ENCODE results near the gene FSHR. TPM values are rescaled to one million over a fixed set of nuclear protein-coding genes. Genes with fewer than 3 reads are reported as not detected.

FSHR gene
- total RNA-seq, 2 donors from 2014 or later = 0.28 to 1.1 TPM

DNA sequence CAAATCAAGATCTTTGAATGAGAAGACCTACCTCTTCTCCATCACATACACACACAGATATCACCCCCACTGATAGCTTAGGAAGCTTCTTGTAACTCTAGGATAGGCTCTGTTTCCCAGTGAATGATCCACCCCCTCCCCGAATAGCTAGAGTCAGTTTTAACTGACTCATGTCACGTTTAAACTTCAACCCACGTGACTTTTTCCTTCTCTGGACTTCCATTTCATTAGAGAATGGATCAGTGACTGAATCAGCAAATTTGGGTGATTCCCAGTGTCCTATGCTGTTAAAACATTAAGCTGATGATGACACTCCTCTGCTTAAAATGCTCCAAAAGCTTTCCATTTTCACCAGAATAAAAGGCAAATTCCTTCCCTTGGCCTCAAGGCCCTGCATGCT, 212.9 kb downstream of the FSHR start:
- no peaks in the 10 kb centered on the region for H3K36me3 ChIP-seq
- H3K4me1 ChIP-seq = peaks cover 0 to 15% of the 10 kb centered on the region in 2 donors
- H3K27me3 ChIP-seq = no peaks in the 10 kb centered on the region
- H3K9me3 ChIP-seq = no peaks in the 10 kb centered on the region
- TF ChIP-seq, protein P1, sequence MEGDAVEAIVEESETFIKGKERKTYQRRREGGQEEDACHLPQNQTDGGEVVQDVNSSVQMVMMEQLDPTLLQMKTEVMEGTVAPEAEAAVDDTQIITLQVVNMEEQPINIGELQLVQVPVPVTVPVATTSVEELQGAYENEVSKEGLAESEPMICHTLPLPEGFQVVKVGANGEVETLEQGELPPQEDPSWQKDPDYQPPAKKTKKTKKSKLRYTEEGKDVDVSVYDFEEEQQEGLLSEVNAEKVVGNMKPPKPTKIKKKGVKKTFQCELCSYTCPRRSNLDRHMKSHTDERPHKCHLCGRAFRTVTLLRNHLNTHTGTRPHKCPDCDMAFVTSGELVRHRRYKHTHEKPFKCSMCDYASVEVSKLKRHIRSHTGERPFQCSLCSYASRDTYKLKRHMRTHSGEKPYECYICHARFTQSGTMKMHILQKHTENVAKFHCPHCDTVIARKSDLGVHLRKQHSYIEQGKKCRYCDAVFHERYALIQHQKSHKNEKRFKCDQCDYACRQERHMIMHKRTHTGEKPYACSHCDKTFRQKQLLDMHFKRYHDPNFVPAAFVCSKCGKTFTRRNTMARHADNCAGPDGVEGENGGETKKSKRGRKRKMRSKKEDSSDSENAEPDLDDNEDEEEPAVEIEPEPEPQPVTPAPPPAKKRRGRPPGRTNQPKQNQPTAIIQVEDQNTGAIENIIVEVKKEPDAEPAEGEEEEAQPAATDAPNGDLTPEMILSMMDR (IDR thresholded peaks at IDR 0.05) = no peak
- no peak overlapping the region for H3K4me3 ChIP-seq
- no peak overlapping the region for H3K27ac ChIP-seq
- no peak for DNase-seq (ENCODE audit: low spot score)

DNA sequence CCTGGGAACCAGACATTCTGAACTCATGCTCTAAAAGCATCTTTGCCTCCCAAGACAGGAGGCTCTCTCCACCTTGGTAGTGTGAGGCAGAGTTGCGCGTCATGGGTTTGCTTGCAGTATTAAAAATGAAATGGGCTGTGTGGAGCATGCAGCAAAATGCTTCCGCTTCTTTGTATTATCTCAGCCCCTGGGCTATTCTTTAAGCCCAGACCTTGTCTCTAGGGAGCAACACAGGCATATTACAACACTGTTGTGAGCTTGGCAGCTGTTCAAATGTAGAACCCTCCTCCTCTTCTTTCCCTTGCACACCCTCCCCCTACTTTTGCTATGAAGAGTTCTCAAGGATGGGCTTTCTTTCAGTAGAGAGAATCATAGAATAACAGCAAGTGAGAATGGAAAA, 213.7 kb downstream of the FSHR start:
- no peak for DNase-seq (ENCODE audit: low spot score)
- H3K27ac ChIP-seq = no peak overlapping the region

DNA sequence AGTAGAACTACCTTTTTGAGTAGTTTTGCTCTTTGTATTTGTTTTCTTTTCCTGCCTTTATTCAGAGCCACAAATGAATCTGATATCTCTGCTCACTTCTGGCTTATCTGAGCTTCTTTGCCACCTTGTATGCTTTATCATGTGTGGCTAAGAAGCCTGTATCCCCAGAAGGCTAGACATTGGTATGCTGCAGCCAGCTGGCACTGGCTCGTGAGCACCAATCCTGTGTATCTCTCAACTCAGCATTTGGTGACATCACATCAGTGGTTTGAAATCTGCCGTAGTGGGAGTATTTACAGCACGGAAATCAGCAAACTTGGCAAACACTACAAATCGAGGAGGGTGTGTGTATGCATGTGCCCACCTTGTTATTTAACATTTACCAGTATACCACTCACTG, 215.1 kb downstream of the FSHR start:
- H3K36me3 ChIP-seq = no peaks in the 10 kb centered on the region
- no peaks in the 10 kb centered on the region for H3K27me3 ChIP-seq
- H3K4me1 ChIP-seq = peaks cover 0 to 15% of the 10 kb centered on the region in 2 donors
- TF ChIP-seq, protein P1 (IDR thresholded peaks at IDR 0.05) = no peak
- no peak overlapping the region for H3K27ac ChIP-seq
- no peaks in the 10 kb centered on the region for H3K9me3 ChIP-seq
- no peak overlapping the region for H3K4me3 ChIP-seq
- DNase-seq (ENCODE audit: low spot score) = no peak

More for the DNA sequence above, 213.7 kb downstream of the FSHR start:
- Histone ChIP-seq H3K4me1 (peaks cover 0 to 15% of the 10 kb centered on the region in 2 donors), H3K4me3 (no peak overlapping the region), H3K36me3 (no peaks in the 10 kb centered on the region), H3K27me3 (no peaks in the 10 kb centered on the region), H3K9me3 (no peaks in the 10 kb centered on the region)
- TF ChIP-seq, protein P1 (IDR thresholded peaks at IDR 0.05) = no peak

DNA sequence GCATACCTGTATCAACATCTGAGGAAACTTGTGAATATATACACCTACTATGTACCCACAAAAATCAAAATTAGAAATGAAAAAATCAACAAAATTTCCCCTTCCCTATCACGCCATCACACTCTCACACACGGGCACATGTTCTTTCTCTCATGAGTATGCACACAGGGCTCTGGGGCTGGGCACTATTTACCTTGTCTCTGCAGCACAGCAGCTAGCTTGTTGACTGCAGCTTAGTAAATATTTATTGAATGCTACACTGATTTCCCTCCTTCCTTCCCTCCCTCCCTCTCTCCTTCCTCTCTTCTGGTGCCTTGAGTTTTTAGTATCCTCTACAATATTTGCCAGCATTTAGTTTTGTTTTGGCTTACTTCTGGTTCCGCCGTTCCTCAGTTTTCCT, 216.1 kb downstream of the FSHR start:
- Histone ChIP-seq H3K36me3 (no peaks in the 10 kb centered on the region), H3K27ac (no peak overlapping the region), H3K4me3 (no peak overlapping the region), H3K4me1 (peaks cover 0 to 7% of the 10 kb centered on the region in 2 donors), H3K27me3 (no peaks in the 10 kb centered on the region), H3K9me3 (no peaks in the 10 kb centered on the region)
- DNase-seq (ENCODE audit: low spot score) = no peak
- TF ChIP-seq, protein P1 (IDR thresholded peaks at IDR 0.05) = no peak

DNA sequence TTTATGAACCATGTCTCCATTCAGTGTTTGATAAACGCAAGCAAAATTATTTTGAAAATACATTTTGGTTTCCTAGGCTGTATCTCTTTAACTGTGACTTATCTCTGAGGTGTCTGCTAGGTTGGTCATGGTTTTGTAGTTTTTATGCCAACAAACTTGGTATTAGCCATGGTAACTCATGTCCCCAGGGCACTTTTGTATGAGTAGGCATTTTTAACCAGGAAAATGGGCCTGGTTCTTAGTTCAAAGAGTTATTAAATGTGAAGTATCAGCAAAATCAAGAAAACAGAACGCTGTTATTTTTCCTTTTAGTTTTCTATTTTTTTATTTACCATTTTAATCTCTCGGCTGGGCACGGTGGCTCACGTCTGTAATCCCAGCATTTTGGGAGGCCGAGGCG, 219.5 kb downstream of the FSHR start:
- H3K4me3 ChIP-seq = no peak overlapping the region
- TF ChIP-seq, protein P1 (IDR thresholded peaks at IDR 0.05) = no peak

DNA sequence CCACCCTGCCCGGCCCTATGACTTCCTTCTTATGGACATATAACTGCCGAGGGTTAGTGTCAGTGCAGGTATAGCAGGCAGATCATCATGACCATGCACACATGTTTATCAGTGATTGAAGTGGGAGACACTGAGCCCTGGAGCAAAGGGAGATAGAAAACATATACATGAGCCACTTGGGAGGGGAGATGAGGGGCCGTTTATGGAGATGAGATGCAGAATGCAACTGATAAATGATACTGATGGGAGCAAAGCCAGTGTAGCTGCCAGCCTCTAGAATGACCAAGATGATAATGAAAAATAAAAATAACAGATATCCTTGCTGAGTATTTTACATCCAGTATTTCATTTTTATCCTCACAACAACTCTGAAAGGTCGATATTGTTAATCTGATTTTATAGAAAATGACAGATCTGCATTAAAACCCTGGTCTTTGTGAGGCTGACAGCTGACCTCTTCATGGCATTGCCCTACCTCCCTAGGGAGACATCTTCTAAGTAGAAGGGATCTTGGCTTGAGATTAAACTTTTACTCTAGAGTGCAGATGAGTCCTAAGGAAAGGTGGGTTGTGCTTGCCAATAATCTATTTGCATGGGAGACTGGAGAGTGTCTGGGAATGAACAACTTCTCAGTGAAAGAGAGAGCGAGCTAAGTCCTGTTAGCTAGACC, 220.4 kb downstream of the FSHR start:
- TF ChIP-seq, protein P1 (IDR thresholded peaks at IDR 0.05) = no peak
- no peaks in the 10 kb centered on the region for H3K36me3 ChIP-seq
- no peak overlapping the region for H3K4me3 ChIP-seq

More for the DNA sequence above, 219.5 kb downstream of the FSHR start:
- Histone ChIP-seq H3K9me3 (no peaks in the 10 kb centered on the region), H3K36me3 (no peaks in the 10 kb centered on the region), H3K27me3 (no peaks in the 10 kb centered on the region), H3K27ac (no peak overlapping the region), H3K4me1 (no peaks in the 10 kb centered on the region)
- no peak for DNase-seq (ENCODE audit: low spot score)

More for the DNA sequence above, 220.4 kb downstream of the FSHR start:
- Histone ChIP-seq H3K4me1 (no peaks in the 10 kb centered on the region), H3K27me3 (no peaks in the 10 kb centered on the region), H3K27ac (no peak overlapping the region), H3K9me3 (no peaks in the 10 kb centered on the region)
- no peak for DNase-seq (ENCODE audit: low spot score)
